Transverse colon (tissue), 4 donors: ENCODE measurements around the gene SCYL2. TPM values are rescaled to one million over a fixed set of nuclear protein-coding genes. Genes with fewer than 3 reads are reported as not detected.

Experiments
- DNase-seq: peaks from one replicate; pipeline ENCODE4 v3.0.0-alpha.2; 2019
- H3K27ac ChIP-seq, 4 donors: fragments of 200-600 bp; sonication (generic); 2 replicates each; pipeline ENCODE4 v1.5.1; 2016 to 2018; ENCODE audit warnings: inconsistent platforms in 4 of 4
- H3K27me3 ChIP-seq: fragments of 200-600 bp; sonication (generic); 2 replicates; pipeline ENCODE4 v1.5.1; 2017; ENCODE audit warnings: inconsistent platforms
- H3K36me3 ChIP-seq, 4 donors: fragments of 200-600 bp; sonication (generic); 2 replicates each; pipeline ENCODE4 v1.5.1; 2017 to 2019; ENCODE audit warnings: inconsistent platforms in 4 of 4
- H3K4me1 ChIP-seq, 4 donors: fragments of 200-600 bp; sonication (generic); 2 replicates each; pipeline ENCODE4 v1.5.1; 2017 to 2020; ENCODE audit warnings: inconsistent platforms in 4 of 4
- H3K4me3 ChIP-seq, 4 donors: fragments of 200-600 bp; sonication (generic); 1 replicate in 1 of 4; 2 replicates in 3 of 4; pipeline versions ENCODE4 v1.5.1 to v1.6.1; 2017 to 2019; ENCODE audit warnings: inconsistent platforms in 4 of 4
- H3K9me3 ChIP-seq, 2 donors: fragments of 200-600 bp; sonication (generic); 2 replicates each; pipeline ENCODE4 v1.5.1; 2017 to 2019; ENCODE audit warnings: inconsistent platforms in 2 of 2
- EP300 ChIP-seq: sonication (generic); formaldehyde crosslinking; IDR thresholded peaks from one replicate; pipeline ENCODE4 v1.6.1; 2017; ENCODE audit warnings: antibody characterized with exemption, low read depth
- POLR2A ChIP-seq: fragments of 450-650 bp; IDR thresholded peaks from one replicate; pipeline ENCODE4 v1.6.1; 2016; ENCODE audit warnings: antibody characterized with exemption, mild to moderate bottlenecking, moderate library complexity
- POLR2AphosphoS5 ChIP-seq, 3 donors: sonication (generic); formaldehyde crosslinking; IDR thresholded peaks; one replicate each; pipeline ENCODE4 v1.6.1; 2016; ENCODE audit warnings: antibody characterized with exemption in 3 of 3
- WGBS, 2 donors: methylation state at CpG; one replicate each; pipeline ENCODE4 v1.1.5; 2018; ENCODE audit warnings: low coverage in 1 of 2; 5-methylcytosine and 5-hydroxymethylcytosine counted together
- in situ Hi-C, 4 donors: fragments of 200-750 bp; cut with MboI; loops; one replicate each; pipeline versions ENCODE4 v1.15.0 to v1.15.1; 2017; ENCODE audit warnings: low sequenced_read_pairs in 3 of 4, low pct_ligation_motif_present in 1 of 4, low pct_unique_long_range_greater_than_20kb in 1 of 4
- intact Hi-C: fragments of 100-400 bp; cut with DNase I; formaldehyde crosslinking; loops from one replicate; pipeline ENCODE4 v1.15.1; 2023; ENCODE audit warnings: low total_unique reads
- total RNA-seq, 4 donors: library from RNA; depleted of rRNA; stranded (reverse); fragments of >200 nt; gene quantifications; one replicate each; pipeline ENCODE4 v1.1.0, GENCODE V29; 2016
- TF ChIP-seq, protein P1 (sequence below), 5 experiments: fragments of 200-600 bp in 3 of 5; fragments of 450-650 bp in 2 of 5; sonication (generic) in 3 of 5; IDR thresholded peaks; 1 replicate in 2 of 5; 2 replicates in 3 of 5; pipeline ENCODE4 v1.5.1; 2016 to 2017; ENCODE audit warnings: antibody characterized with exemption in 5 of 5, inconsistent platforms in 3 of 5, mild to moderate bottlenecking in 2 of 5, moderate library complexity in 1 of 5

The SCYL2 gene
- total RNA-seq, 4 donors from 2014 or later: 68.0 to 84.4 (median 72.6) TPM

DNA sequence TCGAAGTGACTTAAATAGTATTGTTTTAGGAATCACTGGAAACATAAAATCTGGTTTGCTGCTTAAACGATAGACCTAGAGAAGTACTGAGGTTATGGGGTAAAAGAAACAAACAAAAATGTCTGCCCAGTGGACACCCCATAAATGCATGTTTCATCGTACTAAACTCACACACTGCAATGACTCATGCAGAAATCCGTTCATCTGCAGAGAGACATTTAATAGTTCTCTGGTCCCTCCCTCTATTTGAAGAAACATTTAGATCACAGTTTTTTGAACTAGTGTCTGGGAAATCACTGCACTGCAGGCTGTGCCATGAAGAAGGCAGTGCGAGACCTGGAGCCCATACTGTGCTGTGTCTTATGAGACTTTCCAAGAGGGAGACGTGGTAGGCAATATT lies 115.4 kb downstream of the SCYL2 start:
- intact Hi-C loops (no loop called here), in situ Hi-C loops (loop anchor here in 3 of 4 donors (25.0 kb wide), 3 partner anchors 155 to 305 kb away; partner anchors contain the start of gene GAS2L3 (in 1 of the 3))
- Histone ChIP-seq H3K4me3 (no peak overlapping the region), H3K4me1 (no peaks in the 10 kb centered on the region), H3K9me3 (no peaks in the 10 kb centered on the region), H3K36me3 (no peaks in the 10 kb centered on the region), H3K27me3 (no peaks in the 10 kb centered on the region), H3K27ac (no peak overlapping the region)
- 74 to 100% methylated on average over 1 to 6 of the region's 6 CpGs for WGBS, 2 donors
- DNase-seq: no peak
- TF ChIP-seq POLR2A (no peak), POLR2AphosphoS5 (IDR thresholded peaks at IDR 0.05) (no peak), EP300 (no peak)
- TF ChIP-seq, protein P1, sequence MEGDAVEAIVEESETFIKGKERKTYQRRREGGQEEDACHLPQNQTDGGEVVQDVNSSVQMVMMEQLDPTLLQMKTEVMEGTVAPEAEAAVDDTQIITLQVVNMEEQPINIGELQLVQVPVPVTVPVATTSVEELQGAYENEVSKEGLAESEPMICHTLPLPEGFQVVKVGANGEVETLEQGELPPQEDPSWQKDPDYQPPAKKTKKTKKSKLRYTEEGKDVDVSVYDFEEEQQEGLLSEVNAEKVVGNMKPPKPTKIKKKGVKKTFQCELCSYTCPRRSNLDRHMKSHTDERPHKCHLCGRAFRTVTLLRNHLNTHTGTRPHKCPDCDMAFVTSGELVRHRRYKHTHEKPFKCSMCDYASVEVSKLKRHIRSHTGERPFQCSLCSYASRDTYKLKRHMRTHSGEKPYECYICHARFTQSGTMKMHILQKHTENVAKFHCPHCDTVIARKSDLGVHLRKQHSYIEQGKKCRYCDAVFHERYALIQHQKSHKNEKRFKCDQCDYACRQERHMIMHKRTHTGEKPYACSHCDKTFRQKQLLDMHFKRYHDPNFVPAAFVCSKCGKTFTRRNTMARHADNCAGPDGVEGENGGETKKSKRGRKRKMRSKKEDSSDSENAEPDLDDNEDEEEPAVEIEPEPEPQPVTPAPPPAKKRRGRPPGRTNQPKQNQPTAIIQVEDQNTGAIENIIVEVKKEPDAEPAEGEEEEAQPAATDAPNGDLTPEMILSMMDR (IDR thresholded peaks at IDR 0.05): no peak

- DNase-seq: no peak
- 86 to 90% methylated on average over 9 of the region's 9 CpGs for WGBS, 2 donors
- intact Hi-C loops: no loop called here
Observed at GRCh38 chr12:100383586-100384558, 116.9 kb downstream of the SCYL2 start.

GRCh38 chr12:100384559-100384935 lies 117.6 kb downstream of the SCYL2 start:
- Histone ChIP-seq H3K36me3 (no peaks in the 10 kb centered on the region), H3K4me3 (no peak overlapping the region), H3K27me3 (no peaks in the 10 kb centered on the region), H3K27ac (no peak overlapping the region), H3K9me3 (no peaks in the 10 kb centered on the region), H3K4me1 (no peaks in the 10 kb centered on the region)
- intact Hi-C loops: no loop called here
- TF ChIP-seq POLR2A: no peak
- TF ChIP-seq, protein P1 (IDR thresholded peaks at IDR 0.05): no peak
- no peak for TF ChIP-seq EP300
- TF ChIP-seq POLR2AphosphoS5 (IDR thresholded peaks at IDR 0.05): no peak
- 78 to 81% methylated on average over 5 of the region's 5 CpGs for WGBS, 2 donors
- no peak for DNase-seq
- in situ Hi-C loops: loop anchor here in 3 of 4 donors (25.0 kb wide), 3 partner anchors 153 to 303 kb away; partner anchors contain the start of gene GAS2L3 (in 1 of the 3)

More at GRCh38 chr12:100383586-100384558, 116.9 kb downstream of the SCYL2 start:
- Histone ChIP-seq H3K9me3 (no peaks in the 10 kb centered on the region), H3K36me3 (no peaks in the 10 kb centered on the region), H3K27ac (no peak overlapping the region), H3K27me3 (no peaks in the 10 kb centered on the region), H3K4me3 (no peak overlapping the region), H3K4me1 (no peaks in the 10 kb centered on the region)
- TF ChIP-seq POLR2AphosphoS5 (IDR thresholded peaks at IDR 0.05): no peak
- no peak for TF ChIP-seq EP300
- no peak for TF ChIP-seq POLR2A
- TF ChIP-seq, protein P1 (IDR thresholded peaks at IDR 0.05): no peak
- in situ Hi-C loops: loop anchor here in 3 of 4 donors (25.0 kb wide), 3 partner anchors 153 to 303 kb away; partner anchors contain the start of gene GAS2L3 (in 1 of the 3)

DNA sequence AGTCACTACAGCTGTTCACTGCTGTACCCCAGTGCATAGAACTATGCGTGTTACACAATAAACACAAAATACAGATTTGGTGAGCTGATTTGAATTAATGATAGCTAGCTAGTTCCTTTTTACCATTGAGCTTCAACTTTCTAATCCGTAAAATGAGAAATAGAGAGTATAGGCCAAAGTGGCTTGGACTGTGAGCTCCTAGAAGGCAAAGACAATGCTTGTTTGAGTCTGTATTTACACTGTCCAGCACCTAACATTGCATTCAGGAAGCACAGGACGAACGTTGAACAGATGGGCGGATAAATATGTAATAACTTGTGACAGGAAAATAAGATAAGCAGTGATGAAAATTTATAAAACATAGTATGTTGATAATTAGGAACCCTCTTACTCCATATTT lies 121.4 kb downstream of the SCYL2 start:
- peaks cover 0 to 5% (median 0%) of the 10 kb centered on the region in 4 donors for H3K4me1 ChIP-seq
- no peak overlapping the region for H3K4me3 ChIP-seq
- TF ChIP-seq POLR2AphosphoS5 (IDR thresholded peaks at IDR 0.05) (no peak), EP300 (no peak), POLR2A (no peak)
- TF ChIP-seq, protein P1 (IDR thresholded peaks at IDR 0.05): no peak
- intact Hi-C loops: no loop called here
- no peaks in the 10 kb centered on the region for H3K36me3 ChIP-seq
- H3K27me3 ChIP-seq: no peaks in the 10 kb centered on the region
- H3K27ac ChIP-seq: no peak overlapping the region
- no peaks in the 10 kb centered on the region for H3K9me3 ChIP-seq
- no peak for DNase-seq
- in situ Hi-C loops: loop anchor here in 3 of 4 donors (25.0 kb wide), 3 partner anchors 149 to 299 kb away; partner anchors contain the start of gene GAS2L3 (in 1 of the 3)
- 84 to 86% methylated on average over 5 of the region's 5 CpGs for WGBS, 2 donors
